ENCODE results near the gene MTCH2. TPM values are rescaled to one million over a fixed set of nuclear protein-coding genes. Genes with fewer than 3 reads are reported as not detected.

MTCH2 gene
- total RNA-seq, 1 donor = 88.1 TPM

- no peak for TF ChIP-seq CTCF (IDR thresholded peaks at IDR 0.05; ENCODE audit: insufficient read depth, low read length)
- no peak for DNase-seq (ENCODE audit: low read depth)
- H3K4me3 ChIP-seq (ENCODE audit: low read depth, low read length) = no peak overlapping the region
These were observed 18.9 kb upstream of the MTCH2 start for GRCh38 chr11:47661245-47661644.

GRCh38 chr11:47659276-47659675 lies 16.9 kb upstream of the MTCH2 start:
- H3K4me3 ChIP-seq (ENCODE audit: low read depth, low read length) = no peak overlapping the region
- TF ChIP-seq CTCF (IDR thresholded peaks at IDR 0.05; ENCODE audit: insufficient read depth, low read length) = no peak
- no peak for DNase-seq (ENCODE audit: low read depth)

GRCh38 chr11:47656260-47656885 lies 14.0 kb upstream of the MTCH2 start:
- H3K4me3 ChIP-seq (ENCODE audit: low read depth, low read length) = no peak overlapping the region
- TF ChIP-seq CTCF (IDR thresholded peaks at IDR 0.05; ENCODE audit: insufficient read depth, low read length) = no peak
- no peak for DNase-seq (ENCODE audit: low read depth)

GRCh38 chr11:47651818-47652469 lies 9.6 kb upstream of the MTCH2 start:
- H3K4me3 ChIP-seq (ENCODE audit: low read depth, low read length) = no peak overlapping the region
- DNase-seq (ENCODE audit: low read depth) = no peak
- no peak for TF ChIP-seq CTCF (IDR thresholded peaks at IDR 0.05; ENCODE audit: insufficient read depth, low read length)

- DNase-seq (ENCODE audit: low read depth) = peak; percentile 14
- H3K4me3 ChIP-seq (ENCODE audit: low read depth, low read length) = no peak overlapping the region
- TF ChIP-seq CTCF (IDR thresholded peaks at IDR 0.05; ENCODE audit: insufficient read depth, low read length) = no peak
These were observed 6.9 kb upstream of the MTCH2 start for GRCh38 chr11:47649276-47649675.

GRCh38 chr11:47646019-47646418 lies 3.7 kb upstream of the MTCH2 start:
- no peak overlapping the region for H3K4me3 ChIP-seq (ENCODE audit: low read depth, low read length)
- DNase-seq (ENCODE audit: low read depth) = no peak
- TF ChIP-seq CTCF (IDR thresholded peaks at IDR 0.05; ENCODE audit: insufficient read depth, low read length) = no peak
